DMS114 treated with DMSO at 0.1 percent for 48 hours (cell line): Measurements from ENCODE around the gene TPRN.
A peak's percentile ranks its signal among the peaks of the same experiment; 100 is the strongest.

Experiments used
- DNase-seq: peaks from one replicate; lab custom pipeline; 2025; ENCODE audit not compliant: unreplicated experiment; lab: John Stamatoyannopoulos, UW

The TPRN gene

GRCh38 chr9:137191245-137191644, 9.3 kb downstream of the TPRN start:
- no peak for DNase-seq

GRCh38 chr9:137190315-137190856, 10.2 kb downstream of the TPRN start:
- no peak for DNase-seq

- no peak for DNase-seq
These were observed 10.9 kb downstream of the TPRN start for GRCh38 chr9:137189297-137190295.

GRCh38 chr9:137188490-137189296, 11.8 kb downstream of the TPRN start, which contains the start of the genes ANAPC2 and SSNA1:
Gene ANAPC2, minus strand, starts transcription at chr9:137188560. Its CDS starts 28 bp downstream, at chr9:137188532.
Gene SSNA1, plus strand, starts transcription at chr9:137188676. Its CDS starts 51 bp downstream, at chr9:137188727.
- DNase-seq, result peak; percentile 61

- DNase-seq, result no peak
These were observed 12.5 kb downstream of the TPRN start for GRCh38 chr9:137188086-137188489.

GRCh38 chr9:137187386-137187785, 13.2 kb downstream of the TPRN start:
- DNase-seq, result no peak

GRCh38 chr9:137186385-137186784, 14.2 kb downstream of the TPRN start:
- no peak for DNase-seq

- DNase-seq, result no peak
These were observed 14.6 kb downstream of the TPRN start for GRCh38 chr9:137185921-137186320.

GRCh38 chr9:137184881-137185660, 15.5 kb downstream of the TPRN start:
- no peak for DNase-seq

GRCh38 chr9:137183980-137184595, 16.5 kb downstream of the TPRN start:
- DNase-seq, result no peak

- DNase-seq, result no peak
These were observed 17.7 kb downstream of the TPRN start for GRCh38 chr9:137182836-137183235.

- DNase-seq, result no peak
These were observed 18.9 kb downstream of the TPRN start for GRCh38 chr9:137181680-137182079.

- no peak for DNase-seq
These were observed 20.1 kb downstream of the TPRN start for GRCh38 chr9:137180491-137180890.

- DNase-seq, result no peak
These were observed 20.8 kb downstream of the TPRN start for GRCh38 chr9:137179761-137180160.

- DNase-seq, result no peak
These were observed 21.5 kb downstream of the TPRN start for GRCh38 chr9:137178939-137179630.

- DNase-seq, result no peak
These were observed 22.2 kb downstream of the TPRN start for GRCh38 chr9:137178201-137178938.

- peak; percentile 29 for DNase-seq
These were observed 24.0 kb downstream of the TPRN start for GRCh38 chr9:137176302-137177182.
